HG02798 (cell line): ENCODE results near the gene HMCN1.
A peak's percentile ranks its signal among the peaks of the same experiment; 100 is the strongest.
"Not testable (repeated sequence)": the region's sequence is repeated elsewhere in the genome, so short reads cannot be mapped to it uniquely, and the experiment has no call there.

Experiments used
- ATAC-seq: cut with Tn5 transposase; IDR thresholded peaks from one replicate; pipeline ENCODE4 v1.9.1; 2021; ENCODE audit warnings: mild to moderate bottlenecking; ENCODE audit not compliant: unreplicated experiment, poor library complexity

The HMCN1 gene

GRCh38 chr1:185735701-185736064 lies 1.5 kb downstream of the HMCN1 start:
- peak; percentile 34 for ATAC-seq

- peak; percentile 63 for ATAC-seq
Measured at GRCh38 chr1:185739967-185740366, 5.8 kb downstream of the HMCN1 start.

GRCh38 chr1:185741551-185741950 lies 7.4 kb downstream of the HMCN1 start:
- no peak for ATAC-seq

- no peak for ATAC-seq
Measured at GRCh38 chr1:185742403-185742802, 8.2 kb downstream of the HMCN1 start.

GRCh38 chr1:185745165-185745564 lies 11.0 kb downstream of the HMCN1 start:
- ATAC-seq = no peak

GRCh38 chr1:185759061-185759460 lies 24.9 kb downstream of the HMCN1 start:
- ATAC-seq = no peak

GRCh38 chr1:185761841-185762240 lies 27.6 kb downstream of the HMCN1 start:
- ATAC-seq = no peak

- ATAC-seq = no peak
Measured at GRCh38 chr1:185767508-185768120, 33.4 kb downstream of the HMCN1 start.

- ATAC-seq = no peak
Measured at GRCh38 chr1:185768371-185768770, 34.2 kb downstream of the HMCN1 start.

GRCh38 chr1:185769136-185769535 lies 34.9 kb downstream of the HMCN1 start:
- ATAC-seq = no peak

GRCh38 chr1:185774394-185774793 lies 40.2 kb downstream of the HMCN1 start:
- no peak for ATAC-seq

GRCh38 chr1:185775501-185775900 lies 41.3 kb downstream of the HMCN1 start:
- ATAC-seq = no peak

- ATAC-seq = no peak
Measured at GRCh38 chr1:185776522-185776921, 42.3 kb downstream of the HMCN1 start.

- not testable (repeated sequence) for ATAC-seq
Measured at GRCh38 chr1:185783860-185784259, 49.7 kb downstream of the HMCN1 start.

GRCh38 chr1:185785586-185785985 lies 51.4 kb downstream of the HMCN1 start:
- ATAC-seq = no peak

- no peak for ATAC-seq
Measured at GRCh38 chr1:185786524-185786923, 52.3 kb downstream of the HMCN1 start.

GRCh38 chr1:185787238-185787637 lies 53.0 kb downstream of the HMCN1 start:
- ATAC-seq = no peak

GRCh38 chr1:185788386-185788785 lies 54.2 kb downstream of the HMCN1 start:
- no peak for ATAC-seq

GRCh38 chr1:185789501-185790193 lies 55.5 kb downstream of the HMCN1 start:
- no peak for ATAC-seq

- ATAC-seq = no peak
Measured at GRCh38 chr1:185790194-185790735, 56.1 kb downstream of the HMCN1 start.

GRCh38 chr1:185792040-185792439 lies 57.8 kb downstream of the HMCN1 start:
- ATAC-seq = no peak

- ATAC-seq = not testable (repeated sequence)
Measured at GRCh38 chr1:185794495-185794894, 60.3 kb downstream of the HMCN1 start.
